NCI-H2029 treated with DMSO at 0.1 percent for 48 hours (cell line): ENCODE results near the gene GP9.

ENCODE experiments used
- DNase-seq: peaks from one replicate; lab custom pipeline; 2025; lab: John Stamatoyannopoulos, UW

GP9 gene

DNA sequence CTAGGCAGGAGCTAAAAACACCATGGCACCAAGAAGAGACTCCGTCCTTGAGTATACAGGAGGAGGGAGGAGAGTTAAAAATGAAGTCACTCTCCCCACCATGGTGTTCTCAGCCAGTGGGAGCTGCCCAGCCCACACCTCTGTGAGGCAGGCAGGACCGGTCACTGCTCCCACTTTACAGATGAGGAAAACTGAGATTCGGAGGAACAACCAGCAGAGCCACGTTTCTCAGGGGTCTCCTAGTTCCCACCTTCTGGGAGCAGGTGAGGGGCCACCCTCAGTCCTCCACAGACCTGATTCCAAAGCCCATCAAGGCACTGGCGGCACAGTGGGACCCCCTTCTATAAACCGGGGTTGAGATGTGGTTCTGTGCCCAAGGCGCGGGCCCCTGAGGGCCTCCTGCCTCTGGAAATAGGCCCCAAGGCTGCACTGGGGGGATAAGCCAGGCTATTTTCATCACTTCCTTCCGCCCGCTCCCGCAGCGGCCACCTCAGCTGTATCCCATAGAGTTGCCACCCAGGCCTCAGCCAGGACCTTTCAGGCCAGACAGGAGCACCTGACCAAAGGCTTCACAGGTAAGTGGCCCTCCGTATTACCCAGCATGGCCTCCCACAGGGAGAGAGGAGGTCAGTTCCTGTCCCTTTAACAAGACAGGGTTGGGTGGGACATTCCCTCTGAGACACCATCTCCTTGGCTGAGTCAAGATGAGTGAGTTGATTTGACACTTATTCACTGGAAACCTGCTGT, at the start of gene GP9:
Gene GP9 (plus strand): TSS at position 504 of the 747 bp plus-strand sequence. CDS start 961 bp downstream, outside the sequence.
- no peak for DNase-seq

- DNase-seq: no peak
Measured at GRCh38 chr3:129013491-129013891, 47.1 kb upstream of the GP9 start.

- no peak for DNase-seq
Measured at GRCh38 chr3:129014148-129014547, 46.4 kb upstream of the GP9 start.

- DNase-seq: no peak
Measured at GRCh38 chr3:129014793-129015345, 45.7 kb upstream of the GP9 start.

GRCh38 chr3:129015388-129016105, 45.0 kb upstream of the GP9 start:
- DNase-seq: no peak

- DNase-seq: peak; percentile 48
Measured at GRCh38 chr3:129016356-129016719, 44.2 kb upstream of the GP9 start.

DNA sequence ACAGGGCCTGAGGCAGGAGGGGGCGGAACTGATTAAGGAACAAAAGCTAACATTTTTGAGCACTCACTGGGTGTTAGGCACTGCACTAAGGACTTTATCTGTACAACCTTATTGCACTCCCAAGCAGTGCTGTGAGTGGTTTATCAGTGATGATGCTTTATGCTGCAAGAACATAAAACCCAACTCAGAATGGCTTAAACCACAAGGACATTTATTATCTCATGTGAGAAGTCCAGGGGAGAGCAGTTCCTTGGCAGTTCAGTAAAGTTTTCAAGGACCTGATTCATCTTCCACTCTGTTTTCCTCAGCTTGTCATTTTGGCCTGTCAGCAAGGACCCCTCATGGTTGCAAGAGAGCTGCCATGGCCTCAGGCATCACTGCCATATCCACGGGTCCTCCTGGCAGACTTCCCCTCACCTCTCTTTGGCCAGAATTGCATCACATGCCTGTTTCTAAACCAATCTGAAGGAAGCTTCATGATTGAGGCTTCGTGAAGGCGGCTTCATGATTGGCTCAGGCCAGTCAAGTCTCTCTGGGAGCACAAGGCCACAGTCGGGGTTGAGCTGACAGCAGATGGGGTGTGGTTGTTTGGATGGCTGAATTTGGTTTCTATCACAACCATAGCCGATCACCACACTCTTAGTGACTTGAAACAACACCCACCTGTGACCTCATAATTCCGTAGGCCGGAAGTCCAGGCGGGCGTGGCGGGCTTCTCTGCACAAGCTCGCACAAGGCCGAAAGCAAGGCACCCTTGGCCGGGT, 43.7 kb upstream of the GP9 start:
- no peak for DNase-seq

DNA sequence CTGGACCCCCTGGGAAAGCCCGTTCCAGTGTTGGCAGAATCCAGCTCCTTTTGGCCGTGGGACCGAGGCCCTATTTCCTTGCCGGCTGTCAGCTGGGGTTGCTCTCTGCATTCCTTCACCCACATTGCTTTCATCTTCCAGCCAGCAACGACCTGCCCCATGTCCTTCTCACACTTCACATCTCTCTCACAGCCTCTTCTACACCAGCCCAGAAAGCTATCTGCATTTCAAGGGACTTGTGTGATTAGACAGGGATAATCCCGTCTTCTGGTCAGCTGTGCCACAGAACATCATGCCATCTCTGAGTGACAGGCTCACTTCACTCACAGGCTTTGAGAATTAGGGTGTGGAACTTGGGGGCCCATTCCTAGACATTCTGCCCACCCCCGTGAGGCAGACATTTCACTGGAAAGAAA, 43.1 kb upstream of the GP9 start:
- no peak for DNase-seq

GRCh38 chr3:129018271-129018670, 42.3 kb upstream of the GP9 start:
- DNase-seq: no peak

- no peak for DNase-seq
Measured at GRCh38 chr3:129018751-129019150, 41.8 kb upstream of the GP9 start.

- DNase-seq: no peak
Measured at GRCh38 chr3:129019266-129019665, 41.3 kb upstream of the GP9 start.

DNA sequence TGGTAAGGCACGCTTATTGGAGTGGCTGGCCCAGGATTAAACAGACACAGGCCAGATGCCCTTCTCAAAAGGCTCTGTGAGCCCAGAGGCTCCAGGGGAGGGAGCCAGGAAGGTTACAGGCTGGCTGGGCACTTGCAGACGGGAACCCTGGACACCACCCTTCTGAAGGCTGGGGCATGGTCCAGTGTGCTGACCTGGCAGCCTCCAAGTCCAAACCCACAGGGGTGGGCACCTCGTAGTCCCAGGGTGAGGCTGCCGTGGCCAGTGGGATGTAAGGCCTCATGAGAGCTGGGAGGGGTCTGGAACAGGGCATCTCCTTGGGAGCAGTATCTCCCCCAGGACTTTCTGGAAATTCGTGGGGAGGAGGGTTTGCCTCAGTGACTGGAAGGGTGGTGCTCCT, 39.9 kb upstream of the GP9 start:
- no peak for DNase-seq

DNA sequence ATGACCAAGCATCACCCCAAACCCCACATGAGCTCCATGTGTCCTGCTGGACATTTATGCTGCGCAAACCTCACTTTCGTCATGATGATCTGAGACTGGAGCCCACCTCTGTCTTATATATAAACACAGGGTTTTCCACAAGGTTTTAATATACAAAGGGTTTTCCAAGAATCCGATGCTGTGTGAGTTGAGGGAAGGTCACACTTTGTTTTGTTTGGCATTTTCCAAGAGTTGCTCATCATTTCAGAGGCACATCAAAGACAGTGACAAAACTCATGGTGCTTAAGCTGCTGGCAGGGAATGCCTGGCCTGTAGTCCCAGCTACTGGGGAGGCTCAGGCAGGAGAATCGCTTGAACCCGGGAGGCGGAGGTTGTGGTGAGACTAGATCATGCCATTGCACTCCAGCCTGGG, 39.4 kb upstream of the GP9 start:
- no peak for DNase-seq

- no peak for DNase-seq
Measured at GRCh38 chr3:129022114-129023007, 38.2 kb upstream of the GP9 start.

GRCh38 chr3:129023008-129023358, 37.6 kb upstream of the GP9 start:
- no peak for DNase-seq

GRCh38 chr3:129023909-129024308, 36.7 kb upstream of the GP9 start:
- no peak for DNase-seq

DNA sequence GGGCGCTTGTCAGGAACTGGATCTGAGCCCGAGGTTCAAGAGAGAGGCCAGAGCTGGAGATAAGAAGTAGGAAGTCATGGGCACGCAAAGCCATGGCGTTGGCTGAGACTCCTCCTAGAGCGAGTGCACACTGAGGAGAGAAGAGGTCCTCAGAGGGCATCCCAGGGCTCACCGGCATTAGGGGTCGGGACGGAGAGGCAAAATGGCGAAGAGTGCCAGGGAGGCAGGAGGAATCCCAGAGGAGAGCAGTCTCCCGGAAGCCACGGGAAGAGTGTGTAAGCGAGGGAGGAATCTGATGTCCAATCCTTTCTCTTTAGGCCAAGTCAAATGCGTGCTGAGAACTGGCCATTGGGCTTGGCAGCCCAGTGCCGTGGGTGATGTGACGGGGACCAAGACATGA, 35.5 kb upstream of the GP9 start:
- no peak for DNase-seq

DNA sequence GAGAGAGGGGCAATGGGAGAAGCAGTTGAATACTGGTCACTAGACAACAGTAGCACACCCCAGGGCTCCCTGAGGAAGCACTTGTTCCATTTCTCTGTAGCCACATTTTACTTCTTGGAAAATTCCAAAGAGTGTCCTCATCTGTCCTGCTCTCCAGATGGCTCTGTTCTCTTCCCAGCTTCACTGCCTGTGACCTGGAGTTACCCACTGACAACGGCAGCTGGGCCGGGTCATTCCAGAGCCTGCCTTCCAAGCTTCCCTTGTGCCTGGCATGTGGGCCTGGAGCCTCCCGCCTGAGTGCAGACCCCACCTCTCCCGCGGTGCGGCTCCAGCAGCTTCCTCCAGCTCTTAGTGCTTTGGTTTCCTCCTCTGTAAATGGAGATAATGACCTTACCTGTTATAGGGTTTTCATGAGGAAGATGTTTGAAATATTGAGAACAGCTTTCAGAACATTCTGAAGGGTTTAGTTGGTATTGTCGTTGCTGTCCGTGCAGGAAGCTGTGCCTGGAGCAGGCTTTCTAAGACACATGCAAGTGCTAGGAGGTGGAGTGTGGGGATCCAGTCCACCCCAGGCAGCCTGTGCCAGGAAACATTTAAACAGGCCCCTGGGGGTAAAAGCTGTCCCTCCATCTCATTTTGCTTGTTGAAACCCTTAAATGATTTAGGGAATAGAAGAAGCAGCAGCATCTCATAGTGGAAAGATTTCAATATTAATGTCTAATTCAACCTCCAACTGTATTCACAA, 34.7 kb upstream of the GP9 start:
- no peak for DNase-seq

DNA sequence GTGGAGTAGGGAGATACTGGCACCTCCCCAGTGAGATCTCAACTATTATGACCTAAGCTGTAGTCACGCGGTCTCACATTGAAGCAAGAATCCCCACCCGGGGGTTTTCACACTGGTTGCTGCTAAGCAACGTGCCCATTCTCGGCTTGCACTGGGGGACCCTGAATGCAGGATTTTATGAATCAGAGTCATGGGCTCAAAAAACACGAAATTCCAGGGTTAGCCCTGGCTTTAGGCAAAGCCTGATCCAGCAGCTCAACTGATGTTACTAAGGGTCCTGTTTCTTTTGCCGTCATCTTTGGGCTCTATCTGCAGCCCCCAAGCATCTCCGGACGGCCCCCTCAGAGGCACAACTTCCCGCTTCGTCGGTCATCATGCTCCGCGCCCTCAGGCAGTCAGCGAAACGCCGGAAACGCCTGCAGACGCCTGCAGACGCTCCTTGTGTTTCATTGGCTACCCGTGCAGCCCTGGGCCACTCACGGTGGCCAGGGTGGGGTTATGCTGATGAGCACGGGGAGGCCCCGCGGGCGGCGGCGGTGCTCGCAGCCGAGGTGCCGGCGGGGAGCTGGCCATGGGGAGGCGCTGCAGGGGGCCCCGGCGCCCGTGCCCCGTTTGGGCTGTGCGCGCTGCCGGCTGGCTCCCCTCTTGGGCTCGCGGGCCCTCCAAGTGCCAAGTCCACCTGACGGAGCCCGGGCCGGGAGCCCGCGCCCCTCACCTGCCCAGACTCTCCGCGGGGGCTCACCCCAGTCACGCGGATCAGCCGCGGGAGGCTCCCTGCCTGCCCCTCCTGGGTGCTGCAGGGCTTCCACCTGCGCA, 33.6 kb upstream of the GP9 start:
- peak; percentile 31 for DNase-seq

GRCh38 chr3:129027544-129027880, 33.1 kb upstream of the GP9 start:
- DNase-seq: no peak
